ENCODE results near the gene ITLN1.
"Not testable (repeated sequence)": the region's sequence is repeated elsewhere in the genome, so short reads cannot be mapped to it uniquely, and the experiment has no call there.

ITLN1 gene

DNA sequence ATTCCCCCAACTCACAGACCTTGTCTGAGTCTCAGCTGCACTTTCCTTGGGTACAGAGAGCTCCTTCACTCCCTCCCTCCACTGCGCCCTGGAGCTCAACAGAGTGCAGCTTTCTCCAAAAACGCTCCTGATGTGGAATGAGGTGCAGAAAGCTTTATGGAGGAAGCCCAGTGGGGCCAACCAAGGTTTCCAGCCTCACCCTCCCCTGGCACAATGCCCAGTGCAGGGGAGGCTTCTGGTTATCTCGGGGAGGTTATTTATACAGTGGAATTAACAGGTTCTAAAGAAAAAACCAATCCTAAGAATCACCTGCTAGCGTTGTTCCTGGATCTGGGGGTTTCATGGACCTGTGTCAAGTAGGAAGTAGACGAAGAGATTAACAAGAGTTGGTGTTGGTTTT, at the start of gene ITLN1:
ITLN1 (minus strand) TSS at position 139 of the 400 bp plus-strand sequence. CDS start 303 bp downstream, outside the sequence.
- in situ Hi-C loops (cut with MboI; ENCODE audit: low sequenced_read_pairs): no loop called here

DNA sequence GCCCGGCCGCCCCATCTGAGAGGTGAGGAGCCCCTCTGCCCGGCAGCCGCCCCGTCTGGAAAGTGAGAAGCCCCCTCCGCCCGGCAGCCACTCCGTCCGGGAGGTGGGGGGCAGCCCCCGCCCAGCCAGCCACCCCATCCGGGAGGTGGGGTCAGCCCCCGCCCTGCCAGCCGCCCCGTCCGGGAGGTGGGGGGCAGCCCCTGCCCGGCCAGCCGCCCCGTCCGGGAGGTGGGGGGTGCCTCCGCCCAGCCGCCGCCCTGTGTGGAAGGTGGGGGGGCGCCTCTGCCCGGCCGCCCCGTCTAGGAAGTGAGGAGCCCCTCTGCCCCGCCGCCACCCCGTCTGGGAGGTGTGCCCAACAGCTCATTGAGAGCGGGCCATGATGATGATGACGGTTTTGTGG, 48.3 kb upstream of the ITLN1 start:
- in situ Hi-C loops (cut with MboI; ENCODE audit: low sequenced_read_pairs): not testable (repeated sequence)

DNA sequence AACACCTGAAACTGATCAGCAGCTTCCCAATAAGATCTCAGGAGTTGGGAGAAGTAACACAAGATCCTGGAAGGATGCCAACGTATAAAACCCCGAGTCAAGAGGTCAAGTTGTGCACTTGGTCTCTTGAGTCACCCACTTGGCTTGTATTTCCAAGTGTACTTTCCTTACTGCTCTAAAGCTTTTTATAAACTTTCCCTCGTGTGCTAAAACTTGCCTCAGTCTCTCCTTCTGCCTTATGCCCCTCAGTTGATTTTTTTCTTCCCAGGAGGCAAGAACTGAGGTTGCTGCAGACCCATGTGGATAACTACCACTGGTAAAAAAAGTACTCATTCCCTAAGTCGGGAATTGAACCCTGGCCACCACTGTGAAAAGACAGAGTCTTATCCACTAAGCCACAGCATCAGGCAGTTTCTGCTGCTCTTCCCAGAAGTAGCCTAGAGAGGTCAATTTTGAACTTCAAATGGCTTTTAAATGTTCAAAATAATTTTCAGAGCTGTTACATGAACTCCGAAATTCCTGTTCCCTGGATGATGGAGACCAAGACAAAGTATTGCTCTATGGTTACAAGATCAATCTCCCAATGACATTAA, 40.8 kb upstream of the ITLN1 start:
- in situ Hi-C loops (cut with MboI; ENCODE audit: low sequenced_read_pairs): no loop called here

DNA sequence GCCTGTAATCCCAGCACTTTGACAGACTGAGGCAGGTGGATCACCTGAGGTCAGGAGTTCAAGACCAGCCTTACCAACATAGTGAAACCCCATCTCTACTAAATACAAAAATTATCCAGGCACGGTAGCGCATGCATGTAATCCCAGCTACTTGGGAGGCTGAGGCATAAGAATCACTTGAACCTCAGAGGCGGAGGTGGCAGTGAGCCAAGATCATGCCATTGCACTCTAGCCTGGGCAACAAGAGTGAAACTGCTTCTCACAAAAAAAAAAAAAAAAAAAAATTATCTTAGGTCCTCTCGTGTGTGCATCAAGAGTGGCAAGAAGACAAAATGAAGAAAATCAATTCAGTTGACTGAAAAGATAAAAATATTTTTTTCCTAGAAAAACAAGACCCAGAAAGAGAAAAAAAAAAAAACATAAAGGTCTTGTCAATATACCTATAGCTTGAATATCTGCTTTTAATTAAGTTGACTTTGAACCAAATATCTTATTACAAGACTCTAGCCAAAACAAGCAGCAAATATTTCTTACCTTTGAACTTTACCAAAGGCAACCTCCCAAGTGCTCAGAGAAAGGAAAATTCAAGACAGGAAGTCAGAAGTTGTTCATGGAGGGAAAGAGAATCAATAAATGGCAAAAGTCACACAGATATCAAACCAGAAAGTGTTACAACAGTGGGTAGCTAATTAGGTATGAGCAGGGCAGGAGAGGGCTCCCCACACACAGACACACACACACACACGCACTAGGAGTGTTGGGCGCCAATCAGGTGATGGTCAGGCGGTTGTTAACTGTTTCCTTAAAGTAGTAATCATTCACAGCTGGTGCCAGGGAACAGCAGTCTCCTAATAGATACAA, 40.0 kb upstream of the ITLN1 start:
- in situ Hi-C loops (cut with MboI; ENCODE audit: low sequenced_read_pairs): no loop called here

DNA sequence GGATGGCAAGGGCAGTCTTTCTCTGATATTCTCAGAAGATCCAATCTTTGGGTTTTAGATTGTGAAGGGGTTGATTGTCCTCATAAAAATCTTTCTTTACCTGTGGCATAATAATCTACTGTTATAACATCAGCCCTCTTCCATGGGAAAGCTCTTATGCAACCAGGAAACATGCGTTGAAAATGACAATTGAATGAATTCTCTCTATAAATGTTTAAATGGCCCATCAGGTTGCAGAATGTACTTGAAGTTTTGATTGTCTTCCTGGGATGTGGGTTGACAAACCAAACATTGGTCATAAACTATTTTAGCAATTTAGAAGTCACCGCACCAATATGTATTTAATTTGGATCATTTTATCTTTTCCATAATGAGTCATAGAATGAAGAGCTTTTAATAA, 31.7 kb upstream of the ITLN1 start:
- in situ Hi-C loops (cut with MboI; ENCODE audit: low sequenced_read_pairs): no loop called here

DNA sequence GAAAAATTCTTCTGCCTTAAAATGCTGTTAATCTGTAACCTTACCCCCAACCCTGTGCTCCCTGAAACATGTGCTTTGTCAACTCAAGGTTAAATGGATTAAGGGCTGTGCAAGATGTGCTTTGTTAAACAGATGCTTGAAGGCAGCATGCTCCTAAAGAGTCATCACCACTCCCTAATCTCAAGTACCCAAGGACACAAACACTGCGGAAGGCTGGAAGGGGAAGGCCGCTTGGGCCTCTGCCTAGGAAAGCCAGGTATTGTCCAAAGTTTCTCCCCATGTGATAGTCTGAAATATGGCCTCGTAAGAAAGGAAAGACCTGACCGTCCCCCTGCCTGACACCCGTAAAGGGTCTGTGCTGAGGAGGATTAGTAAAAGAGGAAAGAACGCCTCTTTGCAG, 28.2 kb upstream of the ITLN1 start:
- in situ Hi-C loops (cut with MboI; ENCODE audit: low sequenced_read_pairs): not testable (repeated sequence)

DNA sequence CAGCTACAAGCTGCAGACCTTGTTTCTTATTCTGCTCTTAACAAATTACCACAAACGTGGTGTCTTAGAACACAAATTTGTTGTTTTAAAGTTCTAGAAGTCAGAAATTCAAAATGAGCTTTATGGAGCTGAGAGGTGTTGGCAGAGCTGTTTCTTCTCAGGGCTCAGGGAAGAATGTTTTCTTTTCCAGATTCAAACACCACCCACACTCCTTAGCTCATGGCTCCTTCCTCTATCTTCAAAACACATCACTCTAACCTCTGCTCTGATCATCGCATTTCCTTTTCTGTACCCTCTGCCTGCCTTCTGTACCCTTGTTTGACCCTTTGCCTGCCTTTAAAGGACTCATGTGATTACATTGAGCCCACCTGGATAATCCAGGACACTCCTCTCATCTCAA, 26.9 kb upstream of the ITLN1 start:
- in situ Hi-C loops (cut with MboI; ENCODE audit: low sequenced_read_pairs): no loop called here

DNA sequence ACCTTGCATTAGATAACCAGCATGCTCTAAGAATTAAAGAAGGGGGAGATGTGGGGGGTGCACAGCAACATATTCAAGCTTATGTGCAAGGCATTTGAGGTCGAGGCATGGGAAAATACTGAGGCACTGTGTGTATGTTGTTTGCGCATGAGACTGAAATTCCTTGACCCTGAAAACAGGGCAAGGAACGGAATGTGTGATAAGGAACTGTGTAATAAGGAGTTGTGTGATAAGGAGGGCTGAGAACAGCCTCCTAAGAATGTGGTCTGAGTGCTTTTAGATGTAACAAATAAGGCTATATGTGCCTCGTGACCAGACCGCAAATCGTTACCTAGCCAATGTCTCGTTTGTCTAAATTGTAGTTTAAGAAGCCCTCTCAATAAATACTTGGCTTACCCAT, 26.5 kb upstream of the ITLN1 start:
- in situ Hi-C loops (cut with MboI; ENCODE audit: low sequenced_read_pairs): no loop called here

DNA sequence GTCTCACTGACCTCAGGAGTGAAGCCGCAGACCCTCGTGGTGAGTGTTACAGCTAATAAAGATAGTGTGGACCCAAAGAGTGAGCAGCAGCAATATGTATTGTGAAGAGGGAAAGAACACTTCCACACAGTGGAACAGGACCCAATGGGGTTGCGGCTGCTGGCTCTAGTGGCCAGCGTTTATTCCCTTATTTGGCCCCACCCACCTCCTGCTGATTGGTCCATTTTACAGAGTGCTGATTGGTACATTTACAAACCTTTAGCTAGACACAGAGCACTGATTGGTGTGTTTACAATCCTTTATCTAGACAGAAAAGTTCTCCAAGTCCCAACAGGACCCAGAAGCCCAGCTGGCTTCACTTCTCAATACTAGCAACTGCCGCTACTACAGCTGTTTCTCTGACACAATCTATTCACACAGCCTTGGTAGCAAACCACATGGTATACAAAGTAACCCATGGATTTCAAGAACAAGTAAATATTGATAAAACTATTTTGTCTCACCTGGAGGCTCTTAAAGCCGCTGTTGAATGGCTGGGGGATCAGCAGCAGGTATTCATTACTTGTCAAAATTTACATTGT, 25.3 kb upstream of the ITLN1 start:
- in situ Hi-C loops (cut with MboI; ENCODE audit: low sequenced_read_pairs): no loop called here

DNA sequence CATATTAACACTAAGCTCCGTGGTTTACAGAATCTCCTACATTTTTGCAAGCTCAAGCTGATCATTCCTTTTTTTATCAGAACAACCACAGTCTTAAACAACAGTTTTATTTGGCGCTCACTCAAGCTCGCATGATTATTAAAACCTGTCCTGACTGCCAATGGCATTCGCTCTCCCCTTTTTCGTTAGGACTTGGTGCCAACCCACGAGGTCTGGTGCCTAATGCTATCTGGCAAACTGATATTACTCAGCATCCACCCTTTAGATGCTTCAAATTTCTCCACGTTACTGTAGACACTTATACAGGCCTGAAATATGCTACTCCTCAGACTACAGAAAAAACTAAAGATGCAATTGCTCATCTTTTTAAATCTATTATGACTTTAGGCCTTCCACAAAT, 23.0 kb upstream of the ITLN1 start:
- in situ Hi-C loops (cut with MboI; ENCODE audit: low sequenced_read_pairs): no loop called here

DNA sequence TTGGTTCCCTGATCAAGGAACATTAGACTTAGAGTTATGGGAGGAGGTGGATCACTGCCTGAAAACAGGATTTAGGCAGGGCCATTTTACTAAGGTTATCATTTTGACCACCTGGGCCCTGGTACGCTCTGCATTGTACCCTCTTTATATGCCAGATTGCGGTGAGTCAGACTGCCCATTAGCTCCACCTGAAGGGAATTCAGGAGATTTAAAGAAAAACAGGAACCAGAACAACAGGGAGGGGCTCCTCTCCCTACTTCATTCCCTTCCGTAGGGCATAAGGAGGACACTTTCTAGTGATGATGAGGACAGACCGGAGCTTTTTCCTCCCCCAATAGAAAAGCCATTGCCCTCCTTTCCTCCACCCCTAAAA, 20.6 kb upstream of the ITLN1 start:
- in situ Hi-C loops (cut with MboI; ENCODE audit: low sequenced_read_pairs): no loop called here

DNA sequence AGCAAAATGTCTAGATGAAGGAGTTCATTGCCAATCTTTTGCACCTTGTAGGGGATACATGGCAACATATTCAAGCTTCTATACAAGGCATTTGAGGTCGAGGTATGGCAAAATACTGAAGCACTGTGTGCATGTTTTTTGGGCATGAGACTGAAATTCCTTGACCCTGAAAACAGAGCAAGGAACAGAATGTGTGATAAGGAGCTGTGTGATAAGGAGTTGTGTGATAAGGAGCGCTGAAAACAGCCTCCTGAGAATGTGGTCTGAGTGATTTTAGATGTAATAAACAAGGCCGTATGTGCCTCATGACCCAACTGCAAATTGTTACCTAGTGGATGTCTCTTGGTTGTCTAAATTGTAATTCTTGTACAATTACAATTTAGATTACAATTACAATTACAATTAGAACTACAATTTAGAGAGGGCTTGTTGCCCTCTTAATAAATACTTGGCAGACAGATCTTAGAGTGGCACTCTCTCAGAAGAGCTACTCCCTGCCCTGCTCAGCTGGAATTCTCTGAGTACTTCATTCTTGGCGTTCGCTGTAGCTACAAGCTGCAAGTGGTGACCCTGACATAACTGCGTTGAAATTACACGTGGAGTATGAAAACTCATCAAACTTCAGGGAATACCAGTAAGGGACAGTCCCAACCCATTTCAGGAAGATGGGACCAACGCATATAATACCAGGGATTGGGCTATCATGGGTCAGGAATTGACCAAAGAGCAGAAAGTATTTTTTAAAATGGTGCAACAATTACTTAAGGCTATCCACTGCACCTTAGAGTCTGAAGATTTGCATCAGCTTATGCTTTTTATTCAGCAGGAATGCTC, 20.0 kb upstream of the ITLN1 start:
- in situ Hi-C loops (cut with MboI; ENCODE audit: low sequenced_read_pairs): no loop called here

DNA sequence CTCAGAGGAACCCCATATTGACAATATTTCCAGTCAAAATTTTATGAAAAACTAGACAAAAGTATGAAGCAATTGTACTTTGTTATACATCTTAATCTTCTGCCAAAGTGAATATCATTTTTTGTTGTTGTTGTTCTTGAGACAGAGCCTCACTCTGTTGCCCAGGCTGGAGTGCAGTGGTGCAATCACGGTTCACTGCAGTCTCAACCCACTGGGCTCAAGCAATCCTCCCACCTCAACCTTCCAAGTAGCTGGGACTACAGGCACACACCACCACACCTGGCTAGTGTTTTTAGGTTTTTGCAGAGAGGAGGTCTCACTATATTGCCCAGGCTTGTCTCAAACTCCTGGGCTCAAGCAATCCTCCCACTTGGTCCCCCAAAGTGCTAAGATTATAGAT, 17.3 kb upstream of the ITLN1 start:
- in situ Hi-C loops (cut with MboI; ENCODE audit: low sequenced_read_pairs): not testable (repeated sequence)

DNA sequence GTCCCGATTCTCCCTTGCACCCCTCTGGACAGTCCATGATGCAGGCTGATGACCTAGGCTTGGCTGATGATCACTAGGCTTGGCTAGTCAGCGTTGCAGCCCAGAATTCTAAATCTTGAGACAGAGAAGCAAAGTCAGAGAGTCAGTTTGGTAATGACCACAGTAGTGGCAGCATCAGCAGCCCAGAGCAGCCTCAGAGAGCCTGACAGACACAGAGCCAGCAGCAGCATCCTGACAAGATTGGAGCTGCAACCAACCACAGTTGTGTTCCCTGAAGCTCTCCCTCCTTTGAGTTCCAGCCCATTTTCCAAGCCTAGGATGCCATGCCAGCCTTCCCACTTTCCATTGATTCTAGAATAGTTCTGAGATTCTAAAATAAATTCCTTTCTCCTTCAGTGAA, 16.8 kb upstream of the ITLN1 start:
- in situ Hi-C loops (cut with MboI; ENCODE audit: low sequenced_read_pairs): no loop called here

DNA sequence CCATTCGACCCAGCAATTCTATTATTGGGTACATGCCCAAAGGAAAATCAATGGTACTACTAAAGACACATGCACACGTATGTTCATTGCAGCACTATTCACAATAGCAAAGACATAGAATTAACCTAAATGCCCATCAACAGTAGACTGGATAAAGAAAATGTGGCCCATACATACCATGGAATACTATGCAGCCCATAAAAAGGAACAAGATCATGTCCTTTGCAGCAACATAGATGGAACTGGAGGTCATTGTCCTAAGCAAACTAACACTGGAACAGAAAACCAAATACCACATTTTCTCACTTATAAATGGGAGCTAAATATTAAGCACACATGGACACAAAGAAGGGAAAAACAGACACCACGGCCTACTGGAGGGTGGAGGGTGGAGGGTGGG, 15.7 kb upstream of the ITLN1 start:
- in situ Hi-C loops (cut with MboI; ENCODE audit: low sequenced_read_pairs): not testable (repeated sequence)

DNA sequence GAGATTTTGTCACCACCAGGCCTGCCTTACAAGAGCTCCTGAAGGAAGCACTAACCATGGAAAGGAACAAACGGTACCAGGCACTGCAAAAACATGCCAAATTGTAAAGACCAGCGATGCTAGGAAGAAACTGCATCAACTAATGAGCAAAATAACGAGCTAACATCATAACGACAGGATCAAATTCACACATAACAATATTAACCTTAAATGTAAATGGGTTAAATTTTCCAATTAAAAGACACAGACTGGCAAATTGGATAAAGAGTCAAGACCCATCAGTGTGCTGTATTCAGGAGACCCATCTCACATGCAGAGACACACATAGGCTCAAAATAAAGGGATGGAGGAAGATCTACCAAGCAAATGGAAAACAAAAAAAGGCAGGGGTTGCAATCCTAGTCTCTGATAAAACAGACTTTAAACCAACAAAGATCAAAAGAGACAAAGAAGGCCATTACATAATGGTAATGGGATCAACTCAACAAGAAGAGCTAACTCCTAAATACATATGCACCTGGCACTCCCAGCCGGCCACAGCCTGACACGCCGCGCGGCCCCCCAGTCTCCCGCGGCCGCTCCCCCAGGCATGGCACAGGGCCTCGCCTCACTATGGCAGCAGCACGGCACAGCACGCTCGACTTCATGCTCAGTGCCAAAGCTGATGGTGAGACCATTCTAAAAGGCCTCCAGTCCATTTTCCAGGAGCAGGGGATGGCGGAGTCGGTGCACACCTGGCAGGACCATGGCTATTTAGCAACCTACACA, 9.6 kb upstream of the ITLN1 start:
- in situ Hi-C loops (cut with MboI; ENCODE audit: low sequenced_read_pairs): not testable (repeated sequence)

DNA sequence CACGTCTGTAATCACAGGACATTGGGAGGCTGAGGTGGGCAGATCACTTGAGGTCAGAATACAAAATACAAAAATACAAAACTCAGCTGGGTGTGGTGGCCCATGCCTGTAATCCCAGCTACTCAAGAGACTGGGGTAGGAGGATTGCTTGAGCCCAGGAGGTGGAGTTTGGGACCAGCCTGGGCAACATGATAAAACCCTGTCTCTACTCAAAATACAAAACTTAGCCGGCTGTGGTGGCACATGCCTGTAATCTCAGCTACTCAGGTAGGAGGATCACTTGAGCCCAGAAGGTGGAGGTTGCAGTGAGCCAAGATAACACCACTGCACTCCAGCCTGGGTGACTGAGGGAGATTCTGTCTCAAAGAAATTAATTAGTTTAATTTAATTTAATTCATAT, 6.5 kb upstream of the ITLN1 start:
- in situ Hi-C loops (cut with MboI; ENCODE audit: low sequenced_read_pairs): no loop called here

DNA sequence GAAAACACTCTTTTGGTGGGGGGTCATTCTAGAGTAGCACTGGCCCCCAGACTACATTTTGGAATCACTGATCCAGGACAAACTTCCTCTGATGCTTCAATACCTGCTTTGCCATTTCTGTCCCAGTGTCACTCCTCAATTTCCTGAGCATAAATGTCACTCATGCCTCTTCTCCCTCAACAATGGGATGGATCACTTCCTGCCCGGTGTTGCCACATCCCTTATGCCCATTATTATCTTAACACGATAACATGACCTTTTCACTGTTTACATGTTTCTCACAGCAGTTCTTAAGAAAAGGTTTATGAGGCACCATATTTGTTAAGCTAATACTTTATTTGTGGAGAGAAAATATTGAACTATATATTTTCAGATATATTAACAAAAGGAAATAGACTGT, 3.9 kb upstream of the ITLN1 start:
- in situ Hi-C loops (cut with MboI; ENCODE audit: low sequenced_read_pairs): no loop called here

DNA sequence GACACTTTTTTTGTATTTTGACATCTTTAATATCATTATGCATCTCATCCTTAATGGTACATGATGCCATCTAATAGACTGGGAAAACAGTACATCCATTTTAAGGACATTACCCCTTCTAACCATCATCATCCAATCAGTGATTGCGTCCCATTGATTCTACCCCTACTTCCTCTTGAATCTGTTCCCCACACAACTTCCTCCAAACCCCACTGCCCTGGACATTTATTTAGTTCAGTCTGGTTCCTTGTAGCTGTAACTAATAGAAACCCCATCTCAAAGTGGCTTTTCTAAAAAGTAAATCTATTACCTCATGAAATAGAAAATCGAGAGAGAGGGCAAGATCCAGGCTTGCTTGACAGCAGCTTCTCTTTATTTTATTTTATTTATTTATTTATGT, 2.1 kb upstream of the ITLN1 start:
- in situ Hi-C loops (cut with MboI; ENCODE audit: low sequenced_read_pairs): no loop called here

DNA sequence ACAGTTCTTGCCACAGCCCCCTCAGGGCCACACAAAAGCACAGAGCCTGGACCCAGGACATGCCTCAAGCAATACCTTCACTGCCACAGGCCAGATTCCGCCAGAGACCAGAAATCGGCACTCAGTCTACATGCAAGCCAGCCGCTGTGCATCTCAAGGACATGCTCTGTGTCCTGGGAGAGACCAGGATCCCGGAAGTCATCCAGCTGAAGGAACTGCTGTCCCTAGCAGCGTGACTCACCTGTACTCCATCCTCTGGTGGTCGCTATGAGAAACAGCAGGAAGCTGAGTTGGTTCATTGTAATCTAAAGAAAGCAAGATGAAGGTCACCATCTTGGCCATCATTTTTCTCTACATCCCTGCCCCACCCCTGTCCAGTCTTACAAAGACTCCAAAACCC, 401 bp downstream of the ITLN1 start:
- in situ Hi-C loops (cut with MboI; ENCODE audit: low sequenced_read_pairs): no loop called here
